GM23338 (cell line): ENCODE results near the gene PXYLP1. TPM values are rescaled to one million over a fixed set of nuclear protein-coding genes. Genes with fewer than 3 reads are reported as not detected.

Experiments
- ATAC-seq: fragments of 200-7000 bp; cut with Tn5 transposase; 3 replicates; pipeline ENCODE4 v1.9.1; 2020
- DNase-seq: peaks from one replicate; pipeline ENCODE4 v3.0.0-alpha.2; 2015; ENCODE audit warnings: low spot score
- H2AFZ ChIP-seq: fragments of 200-600 bp; sonication (generic); 2 replicates; pipeline ENCODE4 v1.8.0; 2016; ENCODE audit warnings: antibody characterized with exemption, mild to moderate bottlenecking, moderate library complexity
- H3F3A ChIP-seq: fragments of 200-600 bp; sonication (generic); replicated peaks from 2 replicates; pipeline ENCODE4 v1.8.0; 2017; ENCODE audit warnings: antibody characterized with exemption, mixed run types, low read depth
- H3K27ac ChIP-seq: fragments of 200-600 bp; sonication (generic); 2 replicates; pipeline ENCODE4 v1.6.1; 2016; ENCODE audit warnings: low read depth
- H3K27me3 ChIP-seq: fragments of 200-600 bp; sonication (generic); 2 replicates; pipeline ENCODE4 v1.8.0; 2016; ENCODE audit warnings: mild to moderate bottlenecking, mixed run types, moderate library complexity; ENCODE audit not compliant: insufficient read depth
- H3K36me3 ChIP-seq: fragments of 200-600 bp; sonication (generic); 2 replicates; pipeline ENCODE4 v1.8.0; 2016; ENCODE audit warnings: mild to moderate bottlenecking; ENCODE audit not compliant: insufficient read depth
- H3K4me1 ChIP-seq: fragments of 200-600 bp; sonication (generic); 2 replicates; pipeline ENCODE4 v1.8.0; 2016; ENCODE audit warnings: mild to moderate bottlenecking, moderate library complexity; ENCODE audit not compliant: insufficient read depth
- H3K4me2 ChIP-seq: fragments of 200-600 bp; sonication (generic); 2 replicates; pipeline ENCODE4 v1.7.1; 2017; ENCODE audit warnings: mixed run types
- H3K4me3 ChIP-seq: fragments of 200-600 bp; sonication (generic); 2 replicates; pipeline ENCODE4 v1.6.1; 2016; ENCODE audit warnings: mixed run types
- H3K79me2 ChIP-seq: fragments of 200-600 bp; sonication (generic); replicated peaks from 2 replicates; pipeline ENCODE4 v1.8.0; 2017; ENCODE audit warnings: mild to moderate bottlenecking; ENCODE audit not compliant: insufficient read depth
- H3K9me2 ChIP-seq: fragments of 200-600 bp; sonication (generic); 2 replicates; pipeline ENCODE4 v1.8.0; 2017; ENCODE audit not compliant: insufficient read depth
- H4K20me1 ChIP-seq: fragments of 200-600 bp; sonication (generic); replicated peaks from 2 replicates; pipeline ENCODE4 v1.8.0; 2017; ENCODE audit warnings: mild to moderate bottlenecking; ENCODE audit not compliant: insufficient read depth
- H3K27ac Mint-ChIP-seq: 2 replicates; pipeline ENCODE4 v1.8.0; 2020; ENCODE audit warnings: inconsistent platforms, mild to moderate bottlenecking, moderate library complexity, mixed read lengths
- H3K27me3 Mint-ChIP-seq: 3 replicates; pipeline ENCODE4 v1.8.0; 2022; ENCODE audit warnings: low read depth, mild to moderate bottlenecking, moderate library complexity, mixed read lengths, inconsistent platforms; ENCODE audit not compliant: insufficient read depth, poor library complexity
- H3K36me3 Mint-ChIP-seq: 3 replicates; pipeline ENCODE4 v1.8.0; 2021; ENCODE audit warnings: low read depth, mild to moderate bottlenecking, inconsistent platforms, moderate library complexity, mixed read lengths
- H3K4me1 Mint-ChIP-seq: 3 replicates; pipeline ENCODE4 v1.8.0; 2020; ENCODE audit warnings: mild to moderate bottlenecking, inconsistent platforms, mixed read lengths
- H3K4me3 Mint-ChIP-seq: 3 replicates; pipeline ENCODE4 v1.8.0; 2021; ENCODE audit warnings: moderate library complexity, mild to moderate bottlenecking, inconsistent platforms, mixed read lengths
- H3K9me3 Mint-ChIP-seq: 3 replicates; pipeline ENCODE4 v1.8.0; 2020; ENCODE audit warnings: moderate library complexity, mild to moderate bottlenecking, inconsistent platforms, mixed read lengths
- CREB1 ChIP-seq: fragments of 250-450 bp; sonication (Bioruptor Pico); IDR thresholded peaks from 2 replicates; pipeline ENCODE4 v1.5.0; 2020; ENCODE audit warnings: low read depth, mild to moderate bottlenecking, moderate library complexity
- CTCF ChIP-seq, 2 experiments: fragments of 200-600 bp in 1 of 2; sonication (generic) in 1 of 2; conservative IDR thresholded peaks; 2 replicates each; pipeline versions ENCODE4 v1.5.1 to v1.6.1; 2016 to 2017; ENCODE audit warnings: antibody characterized with exemption in 2 of 2, low read depth in 2 of 2, mild to moderate bottlenecking in 2 of 2, moderate library complexity in 1 of 2
- EZH2 ChIP-seq: fragments of 200-600 bp; sonication (generic); IDR thresholded peaks from one replicate; pipeline ENCODE4 v1.8.0; 2017; ENCODE audit warnings: antibody characterized with exemption, mild to moderate bottlenecking, low read depth; ENCODE audit not compliant: unreplicated experiment
- EZH2phosphoT487 ChIP-seq: fragments of 200-600 bp; sonication (generic); IDR thresholded peaks from one replicate; pipeline ENCODE4 v1.8.1; 2018; ENCODE audit warnings: antibody characterized with exemption; ENCODE audit not compliant: unreplicated experiment
- JUNB ChIP-seq: IDR thresholded peaks from one replicate; pipeline ENCODE4 v1.6.1; 2016; ENCODE audit warnings: antibody characterized with exemption; ENCODE audit not compliant: unreplicated experiment
- NANOG ChIP-seq: IDR thresholded peaks from 2 replicates; pipeline ENCODE4 v1.6.1; 2016; ENCODE audit warnings: antibody characterized with exemption, borderline replicate concordance
- POLR2AphosphoS5 ChIP-seq: IDR thresholded peaks from 2 replicates; pipeline ENCODE4 v1.6.1; 2016; ENCODE audit warnings: antibody characterized with exemption, low read depth
- REST ChIP-seq: IDR thresholded peaks from one replicate; pipeline ENCODE4 v1.6.1; 2018; ENCODE audit warnings: antibody characterized with exemption; ENCODE audit not compliant: unreplicated experiment
- STAT1 ChIP-seq: IDR thresholded peaks from one replicate; pipeline ENCODE4 v1.6.1; 2016; ENCODE audit warnings: antibody characterized with exemption; ENCODE audit not compliant: unreplicated experiment
- ZNF114 ChIP-seq: fragments of 250-450 bp; sonication (Bioruptor Pico); IDR thresholded peaks from 2 replicates; pipeline ENCODE4 v1.5.0; 2020; ENCODE audit warnings: mild to moderate bottlenecking, moderate library complexity
- ZNF331 ChIP-seq: fragments of 250-450 bp; sonication (Bioruptor Pico); IDR thresholded peaks from 2 replicates; pipeline ENCODE4 v1.5.0; 2020; ENCODE audit warnings: low read depth, mild to moderate bottlenecking, moderate library complexity
- ZNF462 ChIP-seq: fragments of 250-450 bp; sonication (Bioruptor Pico); IDR thresholded peaks from 2 replicates; pipeline ENCODE4 v1.5.0; 2020; ENCODE audit warnings: mild to moderate bottlenecking, moderate library complexity
- polyA plus RNA-seq: library from polyadenylated mRNA; unstranded; fragments of >200 nt; fragmentation: Nextera tagmentation; extraction: Ambion mirVana; gene quantifications from 2 replicates; pipeline ENCODE4 v1.2.1, GENCODE V29; 2016
- total RNA-seq: library from RNA; depleted of rRNA; stranded (reverse); fragments of >200 nt; shearing (Covaris generic); gene quantifications from 2 replicates; pipeline ENCODE4 v1.2.3, GENCODE V29; 2014
- TF ChIP-seq, protein P1 (sequence below): IDR thresholded peaks from 2 replicates; pipeline ENCODE4 v1.6.1; 2016; ENCODE audit warnings: antibody characterized with exemption

The PXYLP1 gene
- total and polyA plus RNA-seq, 2 experiments from 2014 or later, result 8.9 to 20.1 TPM

GRCh38 chr3:141248064-141248463 lies 16.4 kb downstream of the PXYLP1 start:
- H3F3A ChIP-seq, result no peaks in the 10 kb centered on the region
- no peaks in the 10 kb centered on the region for H3K9me3 Mint-ChIP-seq
- H3K4me1 ChIP-seq, result no peaks in the 10 kb centered on the region
- H2AFZ ChIP-seq, result no peak overlapping the region
- peaks cover 2% of the 10 kb centered on the region; the same call in 2 of the 3 replicates for H3K4me1 Mint-ChIP-seq
- H3K27ac Mint-ChIP-seq, result no peak overlapping the region
- no peak overlapping the region for H3K4me2 ChIP-seq
- no peak overlapping the region for H3K4me3 ChIP-seq
- peaks cover 2% of the 10 kb centered on the region for H3K27me3 Mint-ChIP-seq
- H4K20me1 ChIP-seq, result 0 out of 2 replicates have a peak, but pooled peaks cover 4% of the 10 kb centered on the region
- H3K9me2 ChIP-seq, result 0 out of 2 replicates have a peak, but pooled peaks cover 5% of the 10 kb centered on the region
- ATAC-seq (no peak), DNase-seq (no peak)
- H3K27ac ChIP-seq, result no peak overlapping the region
- no peak for TF ChIP-seq CTCF (conservative IDR thresholded peaks at IDR 0.05; ENCODE audit: low read depth in 2 of 2)
- TF ChIP-seq CREB1 (CRISPR knock-in tag), result no peak
- no peak for TF ChIP-seq STAT1
- TF ChIP-seq ZNF331, result no peak
- no peak for TF ChIP-seq POLR2AphosphoS5
- TF ChIP-seq EZH2phosphoT487, result no peak
- TF ChIP-seq NANOG, result no peak
- no peak for TF ChIP-seq ZNF114 (CRISPR knock-in tag)
- TF ChIP-seq, protein P1, sequence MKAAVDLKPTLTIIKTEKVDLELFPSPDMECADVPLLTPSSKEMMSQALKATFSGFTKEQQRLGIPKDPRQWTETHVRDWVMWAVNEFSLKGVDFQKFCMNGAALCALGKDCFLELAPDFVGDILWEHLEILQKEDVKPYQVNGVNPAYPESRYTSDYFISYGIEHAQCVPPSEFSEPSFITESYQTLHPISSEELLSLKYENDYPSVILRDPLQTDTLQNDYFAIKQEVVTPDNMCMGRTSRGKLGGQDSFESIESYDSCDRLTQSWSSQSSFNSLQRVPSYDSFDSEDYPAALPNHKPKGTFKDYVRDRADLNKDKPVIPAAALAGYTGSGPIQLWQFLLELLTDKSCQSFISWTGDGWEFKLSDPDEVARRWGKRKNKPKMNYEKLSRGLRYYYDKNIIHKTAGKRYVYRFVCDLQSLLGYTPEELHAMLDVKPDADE, result no peak
- no peak for TF ChIP-seq EZH2
- TF ChIP-seq JUNB, result no peak
- TF ChIP-seq REST, result no peak
- no peak for TF ChIP-seq ZNF462 (CRISPR knock-in tag)
- H3K36me3 ChIP-seq, result no peaks in the 10 kb centered on the region
- no peaks in the 10 kb centered on the region for H3K27me3 ChIP-seq
- peaks cover 3% of the 10 kb centered on the region; the same call in 1 of the 3 replicates for H3K36me3 Mint-ChIP-seq
- H3K4me3 Mint-ChIP-seq, result no peak overlapping the region
- no peaks in the 10 kb centered on the region; the same call in 1 of the 2 replicates for H3K79me2 ChIP-seq
